ENCODE results near the gene ASAP2.

Gene ASAP2

GRCh38 chr2:9298583-9298982 lies 92.0 kb downstream of the ASAP2 start:
- TF ChIP-seq TAF1 (IDR thresholded peaks at IDR 0.05; ENCODE audit: borderline replicate concordance, low read depth, low read length) = no peak
- TF ChIP-seq POLR2A (IDR thresholded peaks at IDR 0.05; ENCODE audit: low read depth, low read length) = no peak
- TF ChIP-seq POLR2AphosphoS5 (IDR thresholded peaks at IDR 0.05; ENCODE audit: low read depth, low read length) = no peak
- no peak for DNase-seq (ENCODE audit: insufficient read length)
- FAIRE-seq = no peak

GRCh38 chr2:9299161-9300100 lies 92.8 kb downstream of the ASAP2 start:
- DNase-seq (ENCODE audit: insufficient read length) = no peak
- FAIRE-seq = no peak
- no peak for TF ChIP-seq POLR2A (IDR thresholded peaks at IDR 0.05; ENCODE audit: low read depth, low read length)
- no peak for TF ChIP-seq POLR2AphosphoS5 (IDR thresholded peaks at IDR 0.05; ENCODE audit: low read depth, low read length)
- no peak for TF ChIP-seq TAF1 (IDR thresholded peaks at IDR 0.05; ENCODE audit: borderline replicate concordance, low read depth, low read length)

GRCh38 chr2:9300214-9300613 lies 93.6 kb downstream of the ASAP2 start:
- DNase-seq (ENCODE audit: insufficient read length) (no peak), FAIRE-seq (no peak)
- TF ChIP-seq POLR2AphosphoS5 (IDR thresholded peaks at IDR 0.05; ENCODE audit: low read depth, low read length) = no peak

- DNase-seq (ENCODE audit: insufficient read length) = no peak
- TF ChIP-seq POLR2AphosphoS5 (IDR thresholded peaks at IDR 0.05; ENCODE audit: low read depth, low read length) (no peak), POLR2A (IDR thresholded peaks at IDR 0.05; ENCODE audit: low read depth, low read length) (no peak), TAF1 (IDR thresholded peaks at IDR 0.05; ENCODE audit: borderline replicate concordance, low read depth, low read length) (no peak)
- no peak for FAIRE-seq
These were observed 94.3 kb downstream of the ASAP2 start for GRCh38 chr2:9300829-9301453.

GRCh38 chr2:9302755-9303154 lies 96.1 kb downstream of the ASAP2 start:
- FAIRE-seq (no peak), DNase-seq (ENCODE audit: insufficient read length) (no peak)
- TF ChIP-seq TAF1 (IDR thresholded peaks at IDR 0.05; ENCODE audit: borderline replicate concordance, low read depth, low read length) = no peak
- no peak for TF ChIP-seq POLR2A (IDR thresholded peaks at IDR 0.05; ENCODE audit: low read depth, low read length)
- no peak for TF ChIP-seq POLR2AphosphoS5 (IDR thresholded peaks at IDR 0.05; ENCODE audit: low read depth, low read length)

GRCh38 chr2:9303528-9304225 lies 97.1 kb downstream of the ASAP2 start:
- DNase-seq (ENCODE audit: insufficient read length) (no peak), FAIRE-seq (no peak)
- TF ChIP-seq POLR2AphosphoS5 (IDR thresholded peaks at IDR 0.05; ENCODE audit: low read depth, low read length) (no peak), TAF1 (IDR thresholded peaks at IDR 0.05; ENCODE audit: borderline replicate concordance, low read depth, low read length) (no peak), POLR2A (IDR thresholded peaks at IDR 0.05; ENCODE audit: low read depth, low read length) (no peak)

GRCh38 chr2:9306911-9307310 lies 100.3 kb downstream of the ASAP2 start:
- no peak for TF ChIP-seq POLR2AphosphoS5 (IDR thresholded peaks at IDR 0.05; ENCODE audit: low read depth, low read length)
- no peak for TF ChIP-seq POLR2A (IDR thresholded peaks at IDR 0.05; ENCODE audit: low read depth, low read length)
- no peak for TF ChIP-seq TAF1 (IDR thresholded peaks at IDR 0.05; ENCODE audit: borderline replicate concordance, low read depth, low read length)
- DNase-seq (ENCODE audit: insufficient read length) = no peak
- no peak for FAIRE-seq

- no peak for DNase-seq (ENCODE audit: insufficient read length)
- no peak for FAIRE-seq
- TF ChIP-seq POLR2AphosphoS5 (IDR thresholded peaks at IDR 0.05; ENCODE audit: low read depth, low read length) (no peak), POLR2A (IDR thresholded peaks at IDR 0.05; ENCODE audit: low read depth, low read length) (no peak)
These were observed 100.9 kb downstream of the ASAP2 start for GRCh38 chr2:9307535-9307934.

- DNase-seq (ENCODE audit: insufficient read length) = no peak
- FAIRE-seq = no peak
- TF ChIP-seq POLR2A (IDR thresholded peaks at IDR 0.05; ENCODE audit: low read depth, low read length) (no peak), TAF1 (IDR thresholded peaks at IDR 0.05; ENCODE audit: borderline replicate concordance, low read depth, low read length) (no peak), POLR2AphosphoS5 (IDR thresholded peaks at IDR 0.05; ENCODE audit: low read depth, low read length) (no peak)
These were observed 101.8 kb downstream of the ASAP2 start for GRCh38 chr2:9308186-9308955.

- no peak for TF ChIP-seq POLR2AphosphoS5 (IDR thresholded peaks at IDR 0.05; ENCODE audit: low read depth, low read length)
- no peak for TF ChIP-seq TAF1 (IDR thresholded peaks at IDR 0.05; ENCODE audit: borderline replicate concordance, low read depth, low read length)
- no peak for TF ChIP-seq POLR2A (IDR thresholded peaks at IDR 0.05; ENCODE audit: low read depth, low read length)
- FAIRE-seq (no peak), DNase-seq (ENCODE audit: insufficient read length) (no peak)
These were observed 102.5 kb downstream of the ASAP2 start for GRCh38 chr2:9309147-9309546.

GRCh38 chr2:9310377-9310776 lies 103.8 kb downstream of the ASAP2 start:
- FAIRE-seq (no peak), DNase-seq (ENCODE audit: insufficient read length) (no peak)
- TF ChIP-seq TAF1 (IDR thresholded peaks at IDR 0.05; ENCODE audit: borderline replicate concordance, low read depth, low read length) = no peak
- TF ChIP-seq POLR2A (IDR thresholded peaks at IDR 0.05; ENCODE audit: low read depth, low read length) = no peak
- TF ChIP-seq POLR2AphosphoS5 (IDR thresholded peaks at IDR 0.05; ENCODE audit: low read depth, low read length) = no peak
